Karpas-422 (cell line): ENCODE results near the gene SLC22A23. TPM values are rescaled to one million over a fixed set of nuclear protein-coding genes. Genes with fewer than 3 reads are reported as not detected.
A peak's percentile ranks its signal among the peaks of the same experiment; 100 is the strongest.

Source experiments
- DNase-seq: peaks from one replicate; pipeline ENCODE4 v3.0.0-alpha.2; 2015
- H2AFZ ChIP-seq: fragments of 200-600 bp; sonication (generic); 2 replicates; pipeline ENCODE4 v1.6.1; 2014; ENCODE audit warnings: antibody characterized with exemption, low read length, mixed read lengths
- H3K27ac ChIP-seq: fragments of 200-600 bp; sonication (generic); 2 replicates; pipeline ENCODE4 v1.5.1; 2014; ENCODE audit warnings: mild to moderate bottlenecking, low read length, moderate library complexity
- H3K27me3 ChIP-seq: fragments of 200-600 bp; sonication (generic); 2 replicates; pipeline ENCODE4 v1.6.1; 2014; ENCODE audit warnings: low read length, mixed read lengths
- H3K36me3 ChIP-seq: fragments of 200-600 bp; sonication (generic); 2 replicates; pipeline ENCODE4 v1.6.1; 2014; ENCODE audit warnings: low read length, mixed read lengths; ENCODE audit not compliant: insufficient read depth
- H3K4me1 ChIP-seq: fragments of 200-600 bp; sonication (generic); 2 replicates; pipeline ENCODE4 v1.6.1; 2014; ENCODE audit warnings: mild to moderate bottlenecking, low read length, mixed read lengths
- H3K4me2 ChIP-seq: fragments of 200-600 bp; sonication (generic); 2 replicates; pipeline ENCODE4 v1.6.1; 2014; ENCODE audit warnings: low read length, low read depth, mild to moderate bottlenecking; ENCODE audit not compliant: poor library complexity, severe bottlenecking
- H3K4me3 ChIP-seq: fragments of 200-600 bp; sonication (generic); 2 replicates; pipeline ENCODE4 v1.5.1; 2014; ENCODE audit warnings: mild to moderate bottlenecking, antibody characterized with exemption, low read length, mixed read lengths
- H3K79me2 ChIP-seq: fragments of 200-600 bp; sonication (generic); 2 replicates; pipeline ENCODE4 v1.6.1; 2014; ENCODE audit warnings: mild to moderate bottlenecking, low read length, mixed read lengths
- H3K9ac ChIP-seq: fragments of 200-600 bp; sonication (generic); 2 replicates; pipeline ENCODE4 v1.6.0; 2014; ENCODE audit warnings: low read length
- H3K9me2 ChIP-seq: fragments of 200-600 bp; sonication (generic), shearing (Covaris generic); replicated peaks from 2 replicates; pipeline ENCODE4 v1.6.0; 2014; ENCODE audit warnings: mild to moderate bottlenecking, low read length, moderate library complexity; ENCODE audit not compliant: insufficient read depth
- H3K9me3 ChIP-seq: fragments of 300-700, 200-600 bp; sonication (generic); 2 replicates; pipeline ENCODE4 v1.6.1; 2014; ENCODE audit warnings: low read length, mixed read lengths
- H4K20me1 ChIP-seq: fragments of 200-600 bp; sonication (generic); 2 replicates; pipeline ENCODE4 v1.6.1; 2014; ENCODE audit warnings: mild to moderate bottlenecking, antibody characterized with exemption, low read length, low read depth; ENCODE audit not compliant: insufficient read depth
- total RNA-seq: library from RNA; depleted of rRNA; stranded (reverse); fragments of >200 nt; shearing (Covaris generic); gene quantifications from 2 replicates; pipeline ENCODE4 v1.2.3, GENCODE V29; 2014; ENCODE audit warnings: low replicate concordance

SLC22A23 gene
- total RNA-seq, 1 experiment from 2014 or later = not detected

GRCh38 chr6:3359101-3359752 is 97.6 kb downstream of the SLC22A23 start:
- no peak for DNase-seq
- H3K4me3 ChIP-seq = no peak overlapping the region
- H3K9ac ChIP-seq = no peak overlapping the region
- H3K27ac ChIP-seq = no peak overlapping the region
- H3K4me1 ChIP-seq = peaks cover 23% of the 10 kb centered on the region
- H2AFZ ChIP-seq = no peak overlapping the region
- H3K4me2 ChIP-seq = no peak overlapping the region
- no peaks in the 10 kb centered on the region for H3K36me3 ChIP-seq
- H4K20me1 ChIP-seq = no peaks in the 10 kb centered on the region
- no peaks in the 10 kb centered on the region for H3K79me2 ChIP-seq
- no peaks in the 10 kb centered on the region for H3K9me2 ChIP-seq
- H3K27me3 ChIP-seq = no peaks in the 10 kb centered on the region
- H3K9me3 ChIP-seq = no peaks in the 10 kb centered on the region

GRCh38 chr6:3358413-3359100 is 98.3 kb downstream of the SLC22A23 start:
- no peaks in the 10 kb centered on the region for H3K9me2 ChIP-seq

GRCh38 chr6:3357678-3358077 is 99.2 kb downstream of the SLC22A23 start:
- Histone ChIP-seq H3K9me3 (no peaks in the 10 kb centered on the region), H3K27me3 (no peaks in the 10 kb centered on the region), H3K4me1 (peaks cover 33% of the 10 kb centered on the region), H3K79me2 (no peaks in the 10 kb centered on the region), H2AFZ (no peak overlapping the region), H3K4me2 (no peak overlapping the region), H3K36me3 (no peaks in the 10 kb centered on the region), H4K20me1 (no peaks in the 10 kb centered on the region), H3K27ac (no peak overlapping the region), H3K9ac (no peak overlapping the region), H3K4me3 (no peak overlapping the region), H3K9me2 (no peaks in the 10 kb centered on the region)
- no peak for DNase-seq

More at GRCh38 chr6:3358413-3359100, 98.3 kb downstream of the SLC22A23 start:
- DNase-seq = no peak
- no peaks in the 10 kb centered on the region for H4K20me1 ChIP-seq
- no peak overlapping the region for H3K27ac ChIP-seq
- H3K9ac ChIP-seq = no peak overlapping the region
- H3K4me3 ChIP-seq = no peak overlapping the region
- peaks cover 24% of the 10 kb centered on the region for H3K4me1 ChIP-seq
- H2AFZ ChIP-seq = no peak overlapping the region
- no peaks in the 10 kb centered on the region for H3K36me3 ChIP-seq
- H3K9me3 ChIP-seq = no peaks in the 10 kb centered on the region
- no peak overlapping the region for H3K4me2 ChIP-seq
- no peaks in the 10 kb centered on the region for H3K79me2 ChIP-seq
- H3K27me3 ChIP-seq = no peaks in the 10 kb centered on the region

GRCh38 chr6:3356824-3357420 is 99.9 kb downstream of the SLC22A23 start:
- Histone ChIP-seq H3K27ac (peak overlapping the region; percentile 25; the same call in 1 of the 2 replicates), H3K9me3 (no peaks in the 10 kb centered on the region), H3K79me2 (no peaks in the 10 kb centered on the region), H3K4me3 (peak overlapping the region; percentile 60; the same call in 1 of the 2 replicates), H2AFZ (no peak overlapping the region), H3K9me2 (no peaks in the 10 kb centered on the region), H3K9ac (peak overlapping the region; percentile 54), H3K4me1 (peaks cover 40% of the 10 kb centered on the region), H3K4me2 (peak overlapping the region; percentile 71), H4K20me1 (no peaks in the 10 kb centered on the region), H3K27me3 (no peaks in the 10 kb centered on the region), H3K36me3 (no peaks in the 10 kb centered on the region)
- no peak for DNase-seq

GRCh38 chr6:3356056-3356823 is 100.6 kb downstream of the SLC22A23 start:
- H3K4me2 ChIP-seq = peak overlapping the region; percentile 71
- peak overlapping the region; percentile 60; the same call in 1 of the 2 replicates for H3K4me3 ChIP-seq
- peak overlapping the region; percentile 69; the same call in 1 of the 2 replicates for H2AFZ ChIP-seq
- no peaks in the 10 kb centered on the region for H3K27me3 ChIP-seq
- H3K4me1 ChIP-seq = peaks cover 44% of the 10 kb centered on the region
- peak overlapping the region; percentile 54 for H3K9ac ChIP-seq
- H3K36me3 ChIP-seq = no peaks in the 10 kb centered on the region
- no peaks in the 10 kb centered on the region for H3K79me2 ChIP-seq
- no peaks in the 10 kb centered on the region for H3K9me3 ChIP-seq
- DNase-seq = peak; percentile 89
- H3K9me2 ChIP-seq = no peaks in the 10 kb centered on the region
- H3K27ac ChIP-seq = peak overlapping the region; percentile 25; the same call in 1 of the 2 replicates
- H4K20me1 ChIP-seq = no peaks in the 10 kb centered on the region

- no peak overlapping the region for H3K4me3 ChIP-seq
- H3K27me3 ChIP-seq = no peaks in the 10 kb centered on the region
- H3K9me3 ChIP-seq = no peaks in the 10 kb centered on the region
- H3K27ac ChIP-seq = no peak overlapping the region
- H3K9ac ChIP-seq = no peak overlapping the region
- no peak overlapping the region for H3K4me2 ChIP-seq
- no peaks in the 10 kb centered on the region for H4K20me1 ChIP-seq
- no peaks in the 10 kb centered on the region for H3K36me3 ChIP-seq
- H3K79me2 ChIP-seq = no peaks in the 10 kb centered on the region
- H3K9me2 ChIP-seq = no peaks in the 10 kb centered on the region
- H3K4me1 ChIP-seq = peaks cover 45% of the 10 kb centered on the region
- no peak for DNase-seq
- H2AFZ ChIP-seq = no peak overlapping the region
Observed at GRCh38 chr6:3355358-3356055, 101.3 kb downstream of the SLC22A23 start.

GRCh38 chr6:3355011-3355357 is 101.9 kb downstream of the SLC22A23 start:
- no peaks in the 10 kb centered on the region for H3K36me3 ChIP-seq
- H3K4me3 ChIP-seq = no peak overlapping the region
- no peak overlapping the region for H3K9ac ChIP-seq
- H3K27ac ChIP-seq = no peak overlapping the region
- H4K20me1 ChIP-seq = no peaks in the 10 kb centered on the region
- no peak for DNase-seq
- H3K9me3 ChIP-seq = no peaks in the 10 kb centered on the region
- no peaks in the 10 kb centered on the region for H3K79me2 ChIP-seq
- H3K9me2 ChIP-seq = no peaks in the 10 kb centered on the region
- no peak overlapping the region for H3K4me2 ChIP-seq
- H3K4me1 ChIP-seq = peaks cover 50% of the 10 kb centered on the region
- no peaks in the 10 kb centered on the region for H3K27me3 ChIP-seq
- no peak overlapping the region for H2AFZ ChIP-seq
